B cell (primary cell): ENCODE results near the gene TPK1.

ENCODE experiments used
- EZH2 ChIP-seq: IDR thresholded peaks from 2 replicates; pipeline ENCODE4 v1.6.1; 2012; ENCODE audit warnings: borderline replicate concordance, low read depth, mild to moderate bottlenecking, moderate library complexity, low read length; ENCODE audit not compliant: insufficient read depth, poor library complexity, severe bottlenecking
- TF ChIP-seq, protein P1 (sequence below): fragments of 200-600 bp; IDR thresholded peaks from one replicate; pipeline ENCODE4 v1.8.0; 2022; ENCODE audit warnings: antibody characterized with exemption, mild to moderate bottlenecking

GRCh38 chr7:144710791-144711190 lies 125.1 kb downstream of the TPK1 start:
- TF ChIP-seq, protein P1, sequence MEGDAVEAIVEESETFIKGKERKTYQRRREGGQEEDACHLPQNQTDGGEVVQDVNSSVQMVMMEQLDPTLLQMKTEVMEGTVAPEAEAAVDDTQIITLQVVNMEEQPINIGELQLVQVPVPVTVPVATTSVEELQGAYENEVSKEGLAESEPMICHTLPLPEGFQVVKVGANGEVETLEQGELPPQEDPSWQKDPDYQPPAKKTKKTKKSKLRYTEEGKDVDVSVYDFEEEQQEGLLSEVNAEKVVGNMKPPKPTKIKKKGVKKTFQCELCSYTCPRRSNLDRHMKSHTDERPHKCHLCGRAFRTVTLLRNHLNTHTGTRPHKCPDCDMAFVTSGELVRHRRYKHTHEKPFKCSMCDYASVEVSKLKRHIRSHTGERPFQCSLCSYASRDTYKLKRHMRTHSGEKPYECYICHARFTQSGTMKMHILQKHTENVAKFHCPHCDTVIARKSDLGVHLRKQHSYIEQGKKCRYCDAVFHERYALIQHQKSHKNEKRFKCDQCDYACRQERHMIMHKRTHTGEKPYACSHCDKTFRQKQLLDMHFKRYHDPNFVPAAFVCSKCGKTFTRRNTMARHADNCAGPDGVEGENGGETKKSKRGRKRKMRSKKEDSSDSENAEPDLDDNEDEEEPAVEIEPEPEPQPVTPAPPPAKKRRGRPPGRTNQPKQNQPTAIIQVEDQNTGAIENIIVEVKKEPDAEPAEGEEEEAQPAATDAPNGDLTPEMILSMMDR: no peak
- TF ChIP-seq EZH2: no peak
